GM10266 (cell line): ENCODE data around the gene ZMYND10.

Experiments used
- DNase-seq: peaks from one replicate; pipeline ENCODE4 v3.0.0; 2012; ENCODE audit errors: extremely low spot score
- TF ChIP-seq, protein P1 (sequence below): IDR thresholded peaks from 2 replicates; pipeline ENCODE4 v1.5.1; 2012; ENCODE audit warnings: mild to moderate bottlenecking, low read depth; ENCODE audit not compliant: control insufficient read depth, insufficient read depth; ENCODE audit errors: missing control alignments

The ZMYND10 gene

DNA sequence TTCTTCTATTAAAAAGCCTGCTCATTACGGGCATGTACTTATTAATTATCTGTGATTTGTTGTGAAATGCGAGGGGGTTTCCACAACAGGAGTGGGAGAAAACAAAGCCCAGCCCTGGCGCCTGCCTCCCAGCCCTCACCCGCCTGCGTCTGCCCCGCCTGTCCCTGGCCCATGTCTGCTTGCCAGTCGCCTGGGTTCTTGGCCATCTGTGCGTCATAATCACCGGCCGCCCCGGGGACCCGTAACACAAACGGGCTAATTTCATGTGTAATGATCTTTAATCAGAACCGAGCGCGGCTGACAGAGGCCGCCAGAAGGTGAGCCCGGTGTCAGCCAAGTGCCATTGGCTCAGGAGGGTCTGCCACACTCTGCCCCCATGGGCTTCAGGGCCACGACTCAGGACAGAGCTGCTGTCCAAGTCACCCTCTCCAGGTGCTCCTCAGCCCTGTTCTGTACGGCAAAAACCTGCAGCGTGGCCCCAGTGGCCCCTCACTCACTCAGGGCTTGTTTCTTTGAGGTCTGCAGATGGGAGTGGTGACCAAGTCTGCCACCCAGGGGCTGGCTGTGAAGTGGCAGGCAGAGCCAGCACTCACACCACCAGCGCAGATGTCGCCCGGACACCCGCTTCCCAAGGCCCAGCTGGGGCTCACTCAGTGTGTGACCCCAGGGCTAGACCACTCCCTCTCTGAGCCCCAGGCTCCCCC is 42.6 kb upstream of the ZMYND10 start:
- no peak for DNase-seq
- TF ChIP-seq, protein P1, sequence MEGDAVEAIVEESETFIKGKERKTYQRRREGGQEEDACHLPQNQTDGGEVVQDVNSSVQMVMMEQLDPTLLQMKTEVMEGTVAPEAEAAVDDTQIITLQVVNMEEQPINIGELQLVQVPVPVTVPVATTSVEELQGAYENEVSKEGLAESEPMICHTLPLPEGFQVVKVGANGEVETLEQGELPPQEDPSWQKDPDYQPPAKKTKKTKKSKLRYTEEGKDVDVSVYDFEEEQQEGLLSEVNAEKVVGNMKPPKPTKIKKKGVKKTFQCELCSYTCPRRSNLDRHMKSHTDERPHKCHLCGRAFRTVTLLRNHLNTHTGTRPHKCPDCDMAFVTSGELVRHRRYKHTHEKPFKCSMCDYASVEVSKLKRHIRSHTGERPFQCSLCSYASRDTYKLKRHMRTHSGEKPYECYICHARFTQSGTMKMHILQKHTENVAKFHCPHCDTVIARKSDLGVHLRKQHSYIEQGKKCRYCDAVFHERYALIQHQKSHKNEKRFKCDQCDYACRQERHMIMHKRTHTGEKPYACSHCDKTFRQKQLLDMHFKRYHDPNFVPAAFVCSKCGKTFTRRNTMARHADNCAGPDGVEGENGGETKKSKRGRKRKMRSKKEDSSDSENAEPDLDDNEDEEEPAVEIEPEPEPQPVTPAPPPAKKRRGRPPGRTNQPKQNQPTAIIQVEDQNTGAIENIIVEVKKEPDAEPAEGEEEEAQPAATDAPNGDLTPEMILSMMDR, result peak; percentile 27

DNA sequence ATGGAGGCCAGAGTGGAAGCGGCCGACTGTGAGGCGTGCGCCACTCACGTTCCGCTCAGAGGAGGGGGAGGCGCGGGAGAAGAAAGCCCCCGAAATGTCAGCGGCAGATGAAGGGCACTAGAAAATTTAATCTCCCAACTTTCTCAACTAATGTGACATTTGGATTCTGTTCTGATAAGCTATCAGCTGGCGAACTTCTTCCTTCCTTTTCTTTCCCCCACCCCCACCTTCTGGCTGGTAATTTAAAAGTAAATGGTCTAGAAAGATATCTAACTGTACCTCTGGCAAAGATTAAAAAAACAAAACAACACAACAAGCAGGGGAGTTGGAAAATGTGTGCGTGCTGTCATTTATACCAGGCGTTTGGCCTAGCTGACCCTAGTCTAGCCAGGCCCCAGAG is 40.2 kb upstream of the ZMYND10 start:
- no peak for DNase-seq
- TF ChIP-seq, protein P1, result no peak

DNA sequence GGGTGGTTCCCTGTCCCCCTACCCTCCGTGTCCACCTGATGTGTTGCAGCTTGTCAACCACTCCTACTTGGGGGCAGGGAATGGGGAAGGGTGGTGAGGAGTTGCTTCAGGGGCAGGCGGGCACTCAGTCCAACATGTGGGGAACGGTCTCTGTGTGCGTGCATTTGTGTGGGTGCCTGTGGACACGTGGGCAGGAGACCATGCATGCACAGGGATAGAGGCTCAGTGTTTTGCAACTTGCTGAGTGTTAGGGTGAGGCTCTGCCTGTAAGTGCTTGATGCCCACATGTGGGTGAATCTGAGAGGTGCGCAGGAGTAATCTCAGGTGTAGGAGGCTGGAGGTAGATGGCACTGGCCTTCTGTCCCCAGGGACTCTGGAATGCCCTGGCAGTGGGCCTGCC is 38.2 kb upstream of the ZMYND10 start:
- DNase-seq, result no peak
- TF ChIP-seq, protein P1, result no peak

DNA sequence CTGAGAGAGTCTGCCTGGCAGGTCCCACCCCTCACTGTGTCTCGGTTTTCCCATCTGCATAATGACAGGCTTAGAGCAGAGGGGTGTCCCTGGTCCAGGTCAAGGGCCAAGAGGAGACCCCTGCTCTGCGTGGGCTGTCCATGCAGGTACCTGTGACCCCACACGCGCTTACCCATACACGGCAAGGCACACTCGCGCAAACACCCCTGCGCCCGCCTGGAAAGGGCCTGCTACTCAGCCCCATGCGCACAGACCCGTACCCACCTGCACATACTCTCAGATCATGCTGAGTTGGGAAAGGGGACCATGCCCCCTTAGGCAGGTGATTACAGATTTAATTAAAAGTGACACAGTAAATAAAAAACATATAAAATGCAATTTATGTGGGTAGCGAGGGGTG is 37.2 kb upstream of the ZMYND10 start:
- TF ChIP-seq, protein P1, result no peak
- no peak for DNase-seq

DNA sequence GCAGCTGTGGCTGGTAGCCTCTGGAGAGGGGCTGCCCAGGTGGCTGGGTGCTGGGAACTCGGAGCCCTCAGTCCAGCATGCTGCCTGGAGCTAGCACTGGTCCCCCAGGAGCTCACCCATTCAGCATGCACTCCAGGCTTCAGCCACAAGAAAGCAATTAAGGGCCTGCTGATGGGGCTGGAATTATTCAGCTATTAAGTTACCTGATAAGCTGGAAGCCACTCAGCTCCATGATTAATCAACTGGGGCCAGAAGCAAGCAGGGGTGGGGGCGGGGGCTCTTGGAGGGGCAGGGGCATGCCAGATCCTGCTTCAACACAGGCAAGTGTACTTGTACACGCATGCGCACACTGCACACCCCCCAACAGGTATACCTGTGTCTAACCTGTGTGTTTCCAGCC is 35.9 kb upstream of the ZMYND10 start:
- TF ChIP-seq, protein P1, result no peak
- no peak for DNase-seq

DNA sequence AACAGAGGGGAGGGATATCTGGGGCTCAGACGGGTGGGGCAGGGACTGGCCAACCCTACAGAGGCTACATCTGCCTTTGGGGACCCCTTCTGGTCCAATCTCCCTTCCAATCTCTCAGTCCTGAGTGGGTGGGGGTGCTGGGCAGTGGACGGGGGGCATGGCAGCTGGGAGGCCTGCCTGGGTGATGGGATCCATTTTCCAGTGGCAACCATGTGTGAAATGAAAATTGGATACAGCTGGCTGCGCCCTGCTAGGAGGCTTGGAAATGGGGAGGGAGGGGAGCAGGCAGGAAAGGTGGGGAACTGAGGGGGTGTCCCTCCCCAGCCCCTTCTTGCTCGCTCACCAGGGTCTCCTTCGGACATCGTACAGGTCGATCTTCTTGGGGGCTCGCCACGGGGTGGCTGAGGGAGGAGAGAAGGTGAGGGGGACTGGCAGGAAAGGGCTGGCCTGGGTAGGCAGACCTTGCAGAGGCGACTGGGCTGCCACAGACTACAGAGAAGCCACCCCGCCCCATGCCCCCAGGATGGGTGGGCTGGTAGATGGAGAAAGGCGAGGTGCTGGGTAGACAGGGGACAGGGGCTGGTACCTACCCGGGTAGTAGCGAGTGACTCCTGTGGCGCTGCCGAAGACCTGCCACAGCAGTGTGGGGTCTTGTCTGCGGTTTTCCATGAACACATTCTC is 35.0 kb upstream of the ZMYND10 start:
- no peak for DNase-seq
- TF ChIP-seq, protein P1, result no peak

DNA sequence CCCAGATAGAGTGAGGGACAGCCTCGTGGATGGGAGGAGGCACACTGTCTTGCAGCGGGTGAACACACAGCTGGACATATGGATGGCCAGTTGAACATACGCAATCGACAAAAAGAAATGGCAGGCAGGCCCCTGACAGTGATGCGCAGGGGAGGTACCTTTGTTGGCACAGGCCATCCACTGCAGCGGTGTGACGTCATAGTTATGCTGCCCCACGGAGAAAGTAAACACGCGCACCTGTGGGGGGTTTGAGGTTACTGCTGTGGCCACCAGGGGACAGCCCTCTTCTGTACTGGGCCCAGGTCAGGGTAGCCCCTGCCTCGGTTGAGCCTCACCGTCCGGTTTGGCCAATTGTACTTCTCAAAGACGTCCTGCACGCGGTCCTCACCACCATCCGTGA is 33.2 kb upstream of the ZMYND10 start:
- TF ChIP-seq, protein P1, result no peak
- DNase-seq, result no peak
